H1 (cell line): ENCODE measurements around the gene OR2H1. TPM values are rescaled to one million over a fixed set of nuclear protein-coding genes. Genes with fewer than 3 reads are reported as not detected.

Experiments used
- CTCF ChIA-PET: fragments of 300-600 bp; sonication (Branson Sonifier 250); formaldehyde crosslinking; loops from one replicate; lab custom pipeline; 2021; ENCODE audit not compliant: partially characterized antibody; lab: Charles Lee
- POLR2A ChIA-PET: fragments of 300-600 bp; sonication (Branson Sonifier 250); formaldehyde crosslinking; loops from one replicate; lab custom pipeline; 2021; ENCODE audit warnings: inconsistent platforms; ENCODE audit not compliant: partially characterized antibody; lab: Charles Lee
- DNase-seq, 2 experiments: peaks; one replicate each; pipeline versions ENCODE4 v3.0.0 to v3.0.0-alpha.2; 2010 to 2022; ENCODE audit warnings: low spot score in 2 of 2, low read depth in 1 of 2, mixed read lengths in 1 of 2
- FAIRE-seq: peaks from 2 replicates; lab custom pipeline; 2011; peaks lifted over from hg19 to GRCh38; lab: Jason Lieb, UNC
- H2AFZ ChIP-seq: 2 replicates; pipeline ENCODE4 v1.8.1; 2012; ENCODE audit warnings: low read length, inconsistent platforms
- H2AK5ac ChIP-seq: 2 replicates; pipeline ENCODE4 v1.6.1; 2013; ENCODE audit warnings: low read depth, low read length
- H2BK120ac ChIP-seq: replicated peaks from 2 replicates; pipeline ENCODE3; 2013; ENCODE audit warnings: low read depth, low read length, inconsistent platforms
- H2BK12ac ChIP-seq: 2 replicates; pipeline ENCODE4 v1.6.1; 2013; ENCODE audit warnings: low read depth, low read length
- H2BK15ac ChIP-seq: 2 replicates; pipeline ENCODE4 v1.6.1; 2013; ENCODE audit warnings: low read length
- H2BK20ac ChIP-seq: 2 replicates; pipeline ENCODE4 v1.6.1; 2013; ENCODE audit warnings: low read length
- H2BK5ac ChIP-seq: 2 replicates; pipeline ENCODE4 v1.6.1; 2013; ENCODE audit warnings: low read depth, low read length
- H3K14ac ChIP-seq: 2 replicates; pipeline ENCODE4 v1.6.1; 2013; ENCODE audit warnings: inconsistent platforms; ENCODE audit not compliant: insufficient read length
- H3K18ac ChIP-seq: 2 replicates; pipeline ENCODE4 v1.6.1; 2013; ENCODE audit warnings: low read length; ENCODE audit errors: extremely low read depth
- H3K23ac ChIP-seq: 2 replicates; pipeline ENCODE4 v1.6.1; 2013; ENCODE audit warnings: inconsistent platforms; ENCODE audit not compliant: insufficient read length
- H3K23me2 ChIP-seq: 2 replicates; pipeline ENCODE4 v1.6.1; 2013; ENCODE audit warnings: low read depth, low read length
- H3K27ac ChIP-seq: 2 replicates; pipeline ENCODE4 v1.6.1; 2011; ENCODE audit warnings: low read depth, low read length, inconsistent platforms
- H3K27me3 ChIP-seq, 4 experiments: replicated peaks in 1 of 4; 1 replicate in 1 of 4; 2 replicates in 3 of 4; pipeline versions ENCODE4 v1.6.1 to v1.8.1; 2011 to 2013; ENCODE audit warnings: low read length in 3 of 4, mild to moderate bottlenecking in 3 of 4, inconsistent platforms in 2 of 4, mixed read lengths in 2 of 4, moderate library complexity in 1 of 4; ENCODE audit not compliant: control insufficient read depth in 3 of 4, insufficient read depth in 3 of 4; ENCODE audit errors: extremely low read depth in 1 of 4
- H3K36me3 ChIP-seq, 4 experiments: 2 replicates each; pipeline versions ENCODE4 v1.6.1 to v1.8.1; 2011 to 2013; ENCODE audit warnings: mild to moderate bottlenecking in 4 of 4, low read length in 3 of 4, moderate library complexity in 2 of 4, control low read depth in 1 of 4, inconsistent platforms in 1 of 4; ENCODE audit not compliant: insufficient read depth in 4 of 4, control insufficient read depth in 2 of 4
- H3K4ac ChIP-seq: replicated peaks from 2 replicates; pipeline ENCODE3; 2013; ENCODE audit warnings: low read length, low read depth, mixed read lengths, inconsistent platforms; ENCODE audit not compliant: insufficient read length
- H3K4me1 ChIP-seq, 4 experiments: replicated peaks in 1 of 4; 1 replicate in 1 of 4; 2 replicates in 3 of 4; pipeline versions ENCODE4 v1.6.1 to v1.8.1; 2011 to 2013; ENCODE audit warnings: low read length in 3 of 4, inconsistent platforms in 2 of 4, mixed read lengths in 1 of 4; ENCODE audit not compliant: insufficient read depth in 4 of 4, control insufficient read depth in 3 of 4
- H3K4me2 ChIP-seq, 2 experiments: 2 replicates each; pipeline versions ENCODE4 v1.6.1 to v1.8.1; 2011 to 2013; ENCODE audit warnings: low read depth in 2 of 2, low read length in 2 of 2, control low read depth in 1 of 2, inconsistent platforms in 1 of 2, mild to moderate bottlenecking in 1 of 2; ENCODE audit not compliant: insufficient read depth in 1 of 2
- H3K4me3 ChIP-seq, 4 experiments: fragments of 200-600, 300-600 bp in 1 of 4; sonication (generic), shearing (Covaris generic), sonication (Bioruptor Twin) in 1 of 4; 2 replicates each; pipeline versions ENCODE4 v1.5.1 to v1.8.1; 2011 to 2016; ENCODE audit warnings: low read length in 4 of 4, low read depth in 3 of 4, control low read depth in 2 of 4, inconsistent platforms in 2 of 4, mild to moderate bottlenecking in 2 of 4, mixed read lengths in 1 of 4, moderate library complexity in 1 of 4; ENCODE audit not compliant: insufficient read depth in 2 of 4; ENCODE audit errors: extremely low read depth in 1 of 4
- H3K56ac ChIP-seq: replicated peaks from 2 replicates; pipeline ENCODE3; 2013; ENCODE audit warnings: low read depth, mild to moderate bottlenecking, mixed read lengths, low read length, inconsistent platforms; ENCODE audit not compliant: insufficient read length
- H3K79me1 ChIP-seq: 2 replicates; pipeline ENCODE4 v1.6.1; 2013; ENCODE audit warnings: low read depth, low read length, control low read depth
- H3K79me2 ChIP-seq, 2 experiments: 2 replicates each; pipeline versions ENCODE4 v1.6.1 to v1.8.1; 2012 to 2013; ENCODE audit warnings: low read length in 2 of 2, mild to moderate bottlenecking in 2 of 2, inconsistent platforms in 1 of 2; ENCODE audit not compliant: insufficient read depth in 2 of 2, control insufficient read depth in 1 of 2
- H3K9ac ChIP-seq, 4 experiments: replicated peaks in 1 of 4; 1 replicate in 1 of 4; 2 replicates in 3 of 4; pipeline versions ENCODE4 v1.6.1 to v1.8.1; 2011 to 2013; ENCODE audit warnings: low read depth in 3 of 4, low read length in 3 of 4, control low read depth in 2 of 4, mild to moderate bottlenecking in 2 of 4, moderate library complexity in 2 of 4, inconsistent platforms in 1 of 4; ENCODE audit errors: extremely low read depth in 1 of 4
- H3K9me3 ChIP-seq, 2 experiments: 2 replicates each; pipeline versions ENCODE4 v1.6.1 to v1.8.1; 2012 to 2013; ENCODE audit warnings: mild to moderate bottlenecking in 2 of 2, moderate library complexity in 2 of 2, control low read depth in 1 of 2, inconsistent platforms in 1 of 2, low read depth in 1 of 2, low read length in 1 of 2, mixed read lengths in 1 of 2; ENCODE audit not compliant: insufficient read depth in 2 of 2
- H4K20me1 ChIP-seq, 2 experiments: replicated peaks in 1 of 2; 2 replicates each; pipeline versions ENCODE3 to v1.8.1; 2011 to 2013; ENCODE audit warnings: inconsistent platforms in 2 of 2, low read length in 2 of 2, mild to moderate bottlenecking in 1 of 2; ENCODE audit not compliant: insufficient read depth in 2 of 2, control insufficient read depth in 1 of 2
- H4K5ac ChIP-seq: 2 replicates; pipeline ENCODE4 v1.6.1; 2013; ENCODE audit warnings: low read length, low read depth, mixed read lengths, inconsistent platforms; ENCODE audit not compliant: insufficient read length
- H4K8ac ChIP-seq: 2 replicates; pipeline ENCODE4 v1.8.0; 2013; ENCODE audit warnings: mild to moderate bottlenecking, moderate library complexity, low read length, inconsistent platforms; ENCODE audit not compliant: insufficient read depth; ENCODE audit errors: extremely low read depth
- H4K91ac ChIP-seq: replicated peaks from 2 replicates; pipeline ENCODE3; 2013; ENCODE audit warnings: low read length, mixed read lengths, inconsistent platforms; ENCODE audit not compliant: insufficient read length
- CBX8 ChIP-seq: fragments of 300-800, 300-1000 bp; sonication (generic); IDR thresholded peaks from 2 replicates; pipeline ENCODE4 v1.7.1; 2016; ENCODE audit warnings: low read depth, low read length, borderline replicate concordance
- CTBP2 ChIP-seq: IDR thresholded peaks from 2 replicates; pipeline ENCODE4 v1.7.0; 2011; ENCODE audit warnings: borderline replicate concordance, mild to moderate bottlenecking, moderate library complexity, mixed read lengths, low read length; ENCODE audit not compliant: insufficient read depth, insufficient read length
- E2F6 ChIP-seq: IDR thresholded peaks from 2 replicates; pipeline ENCODE4 v1.6.1; 2012; ENCODE audit warnings: inconsistent platforms
- EGR1 ChIP-seq: IDR thresholded peaks from 2 replicates; pipeline ENCODE4 v1.6.1; 2011; ENCODE audit warnings: low read depth, low read length, borderline replicate concordance
- EP300 ChIP-seq, 2 experiments: IDR thresholded peaks; 1 replicate in 1 of 2; 2 replicates in 1 of 2; pipeline ENCODE4 v1.6.1; 2011 to 2012; ENCODE audit warnings: low read depth in 2 of 2, low read length in 2 of 2, mild to moderate bottlenecking in 2 of 2, borderline replicate concordance in 1 of 2, inconsistent platforms in 1 of 2, moderate library complexity in 1 of 2
- EZH2 ChIP-seq: fragments of 200-600 bp; sonication (generic); IDR thresholded peaks from 2 replicates; pipeline ENCODE4 v1.7.1; 2012; ENCODE audit warnings: low read depth, mild to moderate bottlenecking, moderate library complexity, low read length, inconsistent platforms; ENCODE audit not compliant: severe bottlenecking
- GABPA ChIP-seq: IDR thresholded peaks from 2 replicates; pipeline ENCODE4 v1.6.1; 2011; ENCODE audit warnings: mild to moderate bottlenecking, low read length, moderate library complexity, borderline replicate concordance; ENCODE audit not compliant: insufficient read depth
- JUND ChIP-seq: IDR thresholded peaks from 2 replicates; pipeline ENCODE4 v1.6.1; 2011; ENCODE audit warnings: mild to moderate bottlenecking, improper control_type of control experiment, low read length
- POU5F1 ChIP-seq: IDR thresholded peaks from 2 replicates; pipeline ENCODE4 v1.6.1; 2011; ENCODE audit warnings: low read depth, mild to moderate bottlenecking, low read length, moderate library complexity
- SIRT6 ChIP-seq: IDR thresholded peaks from one replicate; pipeline ENCODE4 v1.7.1; 2012; ENCODE audit warnings: low read length, inconsistent platforms
- SIX5 ChIP-seq: IDR thresholded peaks from 2 replicates; pipeline ENCODE4 v1.6.1; 2011; ENCODE audit warnings: mild to moderate bottlenecking, low read depth, low read length
- SP1 ChIP-seq: IDR thresholded peaks from 2 replicates; pipeline ENCODE4 v1.6.1; 2011; ENCODE audit warnings: low read depth, low read length
- SUZ12 ChIP-seq: fragments of 200-600 bp; sonication (generic); IDR thresholded peaks from 2 replicates; pipeline ENCODE4 v1.6.1; 2012; ENCODE audit warnings: mild to moderate bottlenecking, inconsistent platforms, low read length, moderate library complexity, mixed read lengths
- ZNF274 ChIP-seq: IDR thresholded peaks from 2 replicates; pipeline ENCODE4 v1.7.0; 2012; ENCODE audit warnings: low read length, borderline replicate concordance; ENCODE audit errors: extremely low read depth
- WGBS, 2 experiments: shearing (Covaris generic) in 1 of 2; methylation state at CpG; one replicate each; pipeline versions ENCODE4 v1.1.6 to v1.1.7; 2013 to 2015; ENCODE audit warnings: low lambda C conversion rate in 2 of 2, mixed read lengths in 2 of 2, inconsistent platforms in 1 of 2, low coverage in 1 of 2, missing lambda C conversion rate in 1 of 2; ENCODE audit not compliant: insufficient replicate concordance in 2 of 2, insufficient coverage in 1 of 2, insufficient read length in 1 of 2; ENCODE audit errors: extremely low coverage in 1 of 2, missing lambda C conversion rate in 1 of 2; 5-methylcytosine and 5-hydroxymethylcytosine counted together
- polyA plus RNA-seq, 7 experiments: library from polyadenylated mRNA; depleted of rRNA in 3 of 7; stranded (reverse) in 5 of 7; unstranded in 2 of 7; fragments of >200 nt in 5 of 7; fragments of 200-250 nt in 2 of 7; gene quantifications; 1 replicate in 5 of 7; 2 replicates in 1 of 7; 4 replicates in 1 of 7; pipeline versions ENCODE4 v1.2.1 to v1.2.3, GENCODE V29; 2011 to 2013; ENCODE audit warnings: missing spikeins in 2 of 7, mixed read lengths in 2 of 7
- total RNA-seq: library from RNA; stranded (reverse); fragmentation: NEBNext Ultra II Directional; extraction: Animal tissue kit (Norgen Biotek cat#: 25700); gene quantifications from 2 replicates; pipeline ENCODE4 v1.2.1, GENCODE V29; 2021

Gene OR2H1
- total and polyA plus RNA-seq, 2 of the 8 experiments (the other 6 are each of a cell fraction or from before 2014, with no cell fraction given) = not detected

GRCh38 chr6:29483735-29484134 is 26.8 kb downstream of the OR2H1 start:
- CTCF ChIA-PET = interaction anchor here (1.4 kb wide), 1 partner anchor 108 kb away, joined by 3 read pairs; the partner anchor contains the start of gene OR12D3
- TF ChIP-seq EGR1 (no peak), CTBP2 (no peak), ZNF274 (no peak), EP300 (IDR thresholded peaks at IDR 0.05; ENCODE audit: borderline replicate concordance in 1 of 2, low read depth in 2 of 2, low read length in 2 of 2) (no peak), E2F6 (no peak), POU5F1 (no peak), EZH2 (no peak), SIRT6 (no peak), SP1 (no peak), JUND (no peak), CBX8 (no peak), SUZ12 (no peak), GABPA (no peak), SIX5 (no peak)
- TF ChIP-seq, all 59 proteins: peak for 0
- no peak overlapping the region for H2BK20ac ChIP-seq
- no peak overlapping the region for H3K4ac ChIP-seq
- H3K4me1 ChIP-seq = no peaks in the 10 kb centered on the region
- no peak overlapping the region for H2BK120ac ChIP-seq
- DNase-seq (no peak), FAIRE-seq (no peak)
- WGBS, 2 experiments = 90% methylated on average over 1 of the region's 1 CpG; no CpG with 5 or more reads in 1 of the 2 experiments
- no peaks in the 10 kb centered on the region for H3K9me3 ChIP-seq
- H2AFZ ChIP-seq = no peak overlapping the region
- H2BK5ac ChIP-seq = no peak overlapping the region
- H3K27me3 ChIP-seq = no peaks in the 10 kb centered on the region
- H3K23ac ChIP-seq = no peak overlapping the region
- H3K4me3 ChIP-seq = no peak overlapping the region
- no peak overlapping the region for H3K27ac ChIP-seq
- no peak overlapping the region for H4K5ac ChIP-seq
- H2AK5ac ChIP-seq = no peak overlapping the region
- no peaks in the 10 kb centered on the region for H3K79me2 ChIP-seq
- POLR2A ChIA-PET = no interaction called here
- no peaks in the 10 kb centered on the region for H3K23me2 ChIP-seq
- no peak overlapping the region for H3K4me2 ChIP-seq
- H4K8ac ChIP-seq = no peak overlapping the region
- no peaks in the 10 kb centered on the region for H3K79me1 ChIP-seq
- H2BK15ac ChIP-seq = no peak overlapping the region
- H4K91ac ChIP-seq = no peak overlapping the region
- no peaks in the 10 kb centered on the region for H3K36me3 ChIP-seq
- no peak overlapping the region for H3K56ac ChIP-seq
- H3K9ac ChIP-seq = no peak overlapping the region
- H2BK12ac ChIP-seq = no peak overlapping the region
- no peaks in the 10 kb centered on the region for H4K20me1 ChIP-seq
- no peak overlapping the region for H3K18ac ChIP-seq
- no peak overlapping the region for H3K14ac ChIP-seq
